ENCODE measurements around the gene SLC26A4.

SLC26A4 gene

GRCh38 chr7:107682886-107683285 lies 22.3 kb downstream of the SLC26A4 start:
- no peak for TF ChIP-seq CTCF (IDR thresholded peaks at IDR 0.05)
- Histone ChIP-seq H3K9me3 (ENCODE audit: control insufficient read depth, low read length) (no peaks in the 10 kb centered on the region), H3K4me3 (ENCODE audit: low read depth, low read length) (no peak overlapping the region), H2AFZ (no peak overlapping the region), H3K4me2 (ENCODE audit: low read length) (no peak overlapping the region), H3K27me3 (ENCODE audit: control insufficient read depth, insufficient read depth, low read length) (no peaks in the 10 kb centered on the region), H3K36me3 (ENCODE audit: control insufficient read depth, insufficient read depth, low read length) (no peaks in the 10 kb centered on the region), H3K9ac (no peak overlapping the region), H3K27ac (no peak overlapping the region), H3K79me2 (no peaks in the 10 kb centered on the region), H3K4me1 (no peaks in the 10 kb centered on the region)

- H3K79me2 ChIP-seq, result no peaks in the 10 kb centered on the region
- no peak for TF ChIP-seq CTCF (IDR thresholded peaks at IDR 0.05)
- H3K9ac ChIP-seq, result no peak overlapping the region
- no peak overlapping the region for H3K4me3 ChIP-seq (ENCODE audit: low read depth, low read length)
- no peak overlapping the region for H3K4me2 ChIP-seq (ENCODE audit: low read length)
- no peaks in the 10 kb centered on the region for H3K36me3 ChIP-seq (ENCODE audit: control insufficient read depth, insufficient read depth, low read length)
- H2AFZ ChIP-seq, result no peak overlapping the region
- no peaks in the 10 kb centered on the region for H3K4me1 ChIP-seq
- no peak overlapping the region for H3K27ac ChIP-seq
- no peaks in the 10 kb centered on the region for H3K27me3 ChIP-seq (ENCODE audit: control insufficient read depth, insufficient read depth, low read length)
- no peaks in the 10 kb centered on the region for H3K9me3 ChIP-seq (ENCODE audit: control insufficient read depth, low read length)
Measured at GRCh38 chr7:107684287-107684686, 23.7 kb downstream of the SLC26A4 start.

GRCh38 chr7:107684947-107685463 lies 24.4 kb downstream of the SLC26A4 start:
- H3K27ac ChIP-seq, result no peak overlapping the region
- no peaks in the 10 kb centered on the region for H3K79me2 ChIP-seq
- no peak overlapping the region for H2AFZ ChIP-seq
- H3K9me3 ChIP-seq (ENCODE audit: control insufficient read depth, low read length), result no peaks in the 10 kb centered on the region
- H3K9ac ChIP-seq, result no peak overlapping the region
- no peaks in the 10 kb centered on the region for H3K4me1 ChIP-seq
- H3K4me2 ChIP-seq (ENCODE audit: low read length), result peak overlapping the region; percentile 14
- no peaks in the 10 kb centered on the region for H3K27me3 ChIP-seq (ENCODE audit: control insufficient read depth, insufficient read depth, low read length)
- no peaks in the 10 kb centered on the region for H3K36me3 ChIP-seq (ENCODE audit: control insufficient read depth, insufficient read depth, low read length)
- no peak for TF ChIP-seq CTCF (IDR thresholded peaks at IDR 0.05)
- H3K4me3 ChIP-seq (ENCODE audit: low read depth, low read length), result no peak overlapping the region

- Histone ChIP-seq H3K79me2 (no peaks in the 10 kb centered on the region), H3K36me3 (ENCODE audit: control insufficient read depth, insufficient read depth, low read length) (no peaks in the 10 kb centered on the region), H3K27ac (no peak overlapping the region), H2AFZ (peak overlapping the region; percentile 75), H3K4me1 (no peaks in the 10 kb centered on the region), H3K4me3 (ENCODE audit: low read depth, low read length) (no peak overlapping the region), H3K9me3 (ENCODE audit: control insufficient read depth, low read length) (no peaks in the 10 kb centered on the region), H3K9ac (no peak overlapping the region), H3K4me2 (ENCODE audit: low read length) (no peak overlapping the region), H3K27me3 (ENCODE audit: control insufficient read depth, insufficient read depth, low read length) (no peaks in the 10 kb centered on the region)
- TF ChIP-seq CTCF (IDR thresholded peaks at IDR 0.05), result no peak
Measured at GRCh38 chr7:107686816-107687387, 26.3 kb downstream of the SLC26A4 start.

- no peak overlapping the region for H3K4me3 ChIP-seq (ENCODE audit: low read depth, low read length)
- no peak overlapping the region for H3K9ac ChIP-seq
- no peak overlapping the region for H3K4me2 ChIP-seq (ENCODE audit: low read length)
- no peaks in the 10 kb centered on the region for H3K36me3 ChIP-seq (ENCODE audit: control insufficient read depth, insufficient read depth, low read length)
- no peaks in the 10 kb centered on the region for H3K4me1 ChIP-seq
- TF ChIP-seq CTCF (IDR thresholded peaks at IDR 0.05), result no peak
- H3K27ac ChIP-seq, result no peak overlapping the region
- no peaks in the 10 kb centered on the region for H3K27me3 ChIP-seq (ENCODE audit: control insufficient read depth, insufficient read depth, low read length)
- no peaks in the 10 kb centered on the region for H3K9me3 ChIP-seq (ENCODE audit: control insufficient read depth, low read length)
- no peaks in the 10 kb centered on the region for H3K79me2 ChIP-seq
- H2AFZ ChIP-seq, result no peak overlapping the region
Measured at GRCh38 chr7:107687656-107688055, 27.0 kb downstream of the SLC26A4 start.

Measured in parathyroid adenoma (tissue), 2 donors.